Measurements from ENCODE around the gene SIDT2.
A peak's percentile ranks its signal among the peaks of the same experiment; 100 is the strongest.

SIDT2 gene

DNA sequence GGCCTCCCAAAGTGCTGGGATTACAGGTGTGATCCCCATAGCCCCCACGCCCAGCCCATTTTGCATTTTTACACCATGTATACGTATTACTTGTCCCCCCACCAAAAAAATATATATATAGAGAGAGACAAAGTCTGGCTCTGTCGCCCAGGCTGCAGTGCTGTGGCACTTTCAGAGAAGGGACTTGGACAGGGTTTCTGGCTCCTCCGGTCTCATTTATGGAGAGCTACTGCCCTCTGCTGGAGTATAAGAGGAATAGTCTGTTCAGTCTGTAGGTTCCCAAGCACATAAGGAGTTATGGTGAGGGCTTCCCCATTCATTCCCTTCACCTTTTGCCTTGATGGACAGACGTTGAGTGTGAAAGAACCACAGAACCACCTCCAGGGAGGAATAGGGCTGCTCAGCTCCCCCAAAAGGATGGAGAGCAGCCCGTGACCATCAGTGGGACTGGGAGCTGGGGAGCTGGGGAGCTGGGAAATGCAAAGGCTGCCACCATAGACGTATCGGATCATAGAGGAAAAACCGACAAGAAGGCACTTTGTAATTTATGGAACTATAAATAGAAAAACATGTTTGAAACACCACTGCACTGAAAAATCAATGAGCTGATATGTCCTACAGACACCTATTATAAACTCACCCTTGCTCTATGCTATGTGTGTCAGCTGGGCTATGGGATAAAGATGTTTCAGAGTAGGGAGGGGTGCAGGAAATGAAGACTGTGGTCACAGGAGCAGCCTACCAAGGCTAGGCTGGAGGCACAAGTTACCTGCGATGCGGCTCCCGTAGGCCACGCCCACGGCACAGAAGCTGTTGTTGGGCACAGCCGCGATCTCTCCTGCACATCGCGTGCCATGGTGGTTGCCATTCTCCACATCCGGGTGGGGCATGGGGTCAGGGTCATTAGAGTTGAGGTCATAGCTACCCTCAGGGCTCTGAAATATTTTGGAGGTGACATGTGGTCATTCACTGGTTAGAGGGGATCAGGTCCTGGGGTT lies 48.1 kb downstream of the SIDT2 start:
- TF ChIP-seq, protein P1, sequence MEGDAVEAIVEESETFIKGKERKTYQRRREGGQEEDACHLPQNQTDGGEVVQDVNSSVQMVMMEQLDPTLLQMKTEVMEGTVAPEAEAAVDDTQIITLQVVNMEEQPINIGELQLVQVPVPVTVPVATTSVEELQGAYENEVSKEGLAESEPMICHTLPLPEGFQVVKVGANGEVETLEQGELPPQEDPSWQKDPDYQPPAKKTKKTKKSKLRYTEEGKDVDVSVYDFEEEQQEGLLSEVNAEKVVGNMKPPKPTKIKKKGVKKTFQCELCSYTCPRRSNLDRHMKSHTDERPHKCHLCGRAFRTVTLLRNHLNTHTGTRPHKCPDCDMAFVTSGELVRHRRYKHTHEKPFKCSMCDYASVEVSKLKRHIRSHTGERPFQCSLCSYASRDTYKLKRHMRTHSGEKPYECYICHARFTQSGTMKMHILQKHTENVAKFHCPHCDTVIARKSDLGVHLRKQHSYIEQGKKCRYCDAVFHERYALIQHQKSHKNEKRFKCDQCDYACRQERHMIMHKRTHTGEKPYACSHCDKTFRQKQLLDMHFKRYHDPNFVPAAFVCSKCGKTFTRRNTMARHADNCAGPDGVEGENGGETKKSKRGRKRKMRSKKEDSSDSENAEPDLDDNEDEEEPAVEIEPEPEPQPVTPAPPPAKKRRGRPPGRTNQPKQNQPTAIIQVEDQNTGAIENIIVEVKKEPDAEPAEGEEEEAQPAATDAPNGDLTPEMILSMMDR (IDR thresholded peaks at IDR 0.05; ENCODE audit: control extremely low read depth, extremely low read depth, low read depth, missing control alignments) = peak; percentile 81
- POLR2A ChIA-PET = interaction anchor here (0.6 to 1.6 kb wide), 4 partner anchors 8 to 50 kb away, joined by 3 to 4 read pairs (median 4); partner anchors contain the start of gene SIDT2
- CTCF ChIA-PET = interaction anchor here (0.5 to 9.2 kb wide), 51 partner anchors 8 to 808 kb away, joined by 3 to 118 read pairs (median 4); partner anchors contain the start of genes APOA4, APOA5, CEP164 and PAFAH1B2
- peak; percentile 82 for DNase-seq (ENCODE audit: extremely low spot score)

DNA sequence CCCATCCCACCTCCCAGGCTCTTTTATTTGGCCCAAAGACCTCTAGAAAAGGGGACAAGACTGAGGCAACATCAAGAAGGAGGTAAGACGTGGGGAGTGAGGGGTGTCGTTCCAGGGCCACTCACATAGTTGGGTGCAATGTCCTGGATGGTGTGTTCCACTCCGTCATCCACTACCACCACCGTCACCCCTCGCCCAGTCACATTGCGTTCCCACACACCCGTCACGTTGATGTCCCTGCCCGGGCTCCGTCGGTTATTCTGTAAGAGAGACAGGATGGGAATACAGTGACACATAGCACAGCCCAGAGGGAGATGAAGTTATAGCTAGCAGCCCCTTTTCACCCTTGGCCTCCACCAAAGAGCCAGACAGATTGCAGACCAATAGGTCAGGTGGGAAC lies 49.5 kb downstream of the SIDT2 start:
- no peak for DNase-seq (ENCODE audit: extremely low spot score)
- POLR2A ChIA-PET = interaction anchor here (1.4 kb wide), 1 partner anchor 48 kb away, joined by 3 read pairs; no protein-coding TSS in a partner anchor
- TF ChIP-seq, protein P1 (IDR thresholded peaks at IDR 0.05; ENCODE audit: control extremely low read depth, extremely low read depth, low read depth, missing control alignments) = no peak
- CTCF ChIA-PET = interaction anchor here (0.8 to 9.2 kb wide), 10 partner anchors 14 to 473 kb away, joined by 3 to 118 read pairs (median 7); partner anchors contain the start of genes APOA5 and SIDT2

DNA sequence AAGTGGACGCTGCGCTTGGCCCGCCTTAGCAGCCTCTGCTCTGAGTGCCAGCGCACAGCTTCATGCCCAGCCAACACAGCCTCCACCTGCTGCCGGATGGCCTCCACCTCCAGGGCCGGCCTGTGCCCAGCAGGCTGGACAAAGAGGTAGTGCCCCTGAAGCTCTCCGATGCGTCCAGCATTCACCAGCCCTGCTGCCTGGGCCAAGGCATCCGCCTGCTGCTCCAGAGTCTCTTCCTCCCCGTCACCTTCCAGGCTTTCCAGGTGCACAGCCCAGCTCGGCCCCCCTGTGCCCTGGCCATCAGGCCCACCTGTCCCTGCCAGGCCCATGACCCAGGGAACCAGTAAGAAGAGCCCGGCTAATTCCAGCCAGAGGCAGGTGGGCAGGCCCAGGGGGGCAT lies 50.9 kb downstream of the SIDT2 start:
- TF ChIP-seq, protein P1 (IDR thresholded peaks at IDR 0.05; ENCODE audit: control extremely low read depth, extremely low read depth, low read depth, missing control alignments) = no peak
- CTCF ChIA-PET = interaction anchor here (1.2 to 9.2 kb wide), 6 partner anchors 8 to 439 kb away, joined by 3 to 118 read pairs (median 16); partner anchors contain the start of genes APOA5, PAFAH1B2 and SIDT2
- DNase-seq (ENCODE audit: extremely low spot score) = no peak
- POLR2A ChIA-PET = interaction anchor here (0.9 to 1.4 kb wide), 2 partner anchors 51 to 376 kb away, joined by 3 read pairs; partner anchors contain the start of gene SIDT2

DNA sequence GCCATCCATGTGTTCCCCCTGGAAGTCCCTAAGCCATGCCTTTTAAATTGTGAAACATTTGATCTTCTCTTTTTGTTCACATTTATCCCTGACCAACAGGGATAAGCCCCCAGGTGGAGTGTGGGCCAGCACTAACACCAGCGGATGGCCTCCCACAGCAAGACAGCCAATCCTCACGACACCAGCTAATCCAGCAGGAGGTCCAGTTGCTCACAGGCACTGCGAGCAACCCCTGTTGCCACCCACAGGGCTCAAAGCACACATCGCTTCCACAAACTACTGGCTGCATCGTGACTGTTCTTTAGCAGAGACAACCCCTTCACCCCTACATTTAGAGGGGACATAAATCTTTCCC lies 51.4 kb downstream of the SIDT2 start:
- ChIA-PET CTCF (interaction anchor here (1.4 to 9.2 kb wide), 6 partner anchors 8 to 440 kb away, joined by 3 to 118 read pairs (median 16); partner anchors contain the start of genes APOA5, PAFAH1B2 and SIDT2), POLR2A (interaction anchor here (0.9 to 1.4 kb wide), 2 partner anchors 52 to 376 kb away, joined by 3 read pairs; partner anchors contain the start of gene SIDT2)
- TF ChIP-seq, protein P1 (IDR thresholded peaks at IDR 0.05; ENCODE audit: control extremely low read depth, extremely low read depth, low read depth, missing control alignments) = no peak
- DNase-seq (ENCODE audit: extremely low spot score) = no peak

DNA sequence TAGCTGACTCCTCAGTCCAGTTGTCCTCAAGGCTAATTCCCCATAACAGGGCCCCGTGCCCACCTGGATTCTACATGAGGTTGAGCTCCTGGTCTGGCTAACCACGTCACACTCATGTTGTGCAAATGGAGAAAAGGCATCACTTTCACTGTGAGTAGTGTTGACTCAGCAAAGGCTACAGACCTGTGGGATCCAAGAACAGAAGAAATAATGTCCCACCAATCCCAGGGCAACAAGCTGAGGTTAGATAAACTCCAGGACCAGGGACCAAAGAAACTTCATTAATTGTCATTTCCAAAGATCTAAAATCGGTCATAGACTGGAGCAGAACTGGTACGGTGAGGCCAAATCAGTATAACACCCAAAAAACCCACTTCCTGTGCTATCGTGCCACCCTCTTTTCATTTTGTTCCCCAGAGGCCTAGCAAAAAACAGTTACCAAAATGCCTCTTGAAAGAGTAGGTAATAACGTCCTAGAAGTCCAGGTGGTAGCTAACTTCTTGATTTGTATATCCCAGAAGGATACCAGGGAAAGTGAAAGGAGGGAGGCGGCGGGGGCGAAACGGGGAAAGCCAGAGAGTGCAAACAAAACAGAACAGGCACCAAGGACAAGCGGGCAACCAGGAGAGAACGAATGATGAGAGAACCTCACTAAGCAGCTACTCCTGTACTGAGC lies 51.9 kb downstream of the SIDT2 start:
- TF ChIP-seq, protein P1 (IDR thresholded peaks at IDR 0.05; ENCODE audit: control extremely low read depth, extremely low read depth, low read depth, missing control alignments) = no peak
- peak; percentile 37 for DNase-seq (ENCODE audit: extremely low spot score)
- ChIA-PET POLR2A (interaction anchor here (0.6 to 1.4 kb wide), 5 partner anchors 42 to 377 kb away, joined by 3 to 5 read pairs (median 3); partner anchors contain the start of genes PAFAH1B2 and SIDT2), CTCF (interaction anchor here (1.3 to 9.2 kb wide), 9 partner anchors 9 to 495 kb away, joined by 3 to 118 read pairs (median 9); partner anchors contain the start of genes APOA5, PAFAH1B2 and SIDT2)
